22Rv1 (cell line): ENCODE measurements around the gene IFNA5.

Source experiments
- ZFX ChIP-seq: fragments of 450-650 bp; IDR thresholded peaks from 2 replicates; pipeline ENCODE4 v1.6.1; 2017; ENCODE audit warnings: antibody characterized with exemption, borderline replicate concordance
- TF ChIP-seq, protein P1 (sequence below): fragments of 450-650 bp; IDR thresholded peaks from 2 replicates; pipeline ENCODE4 v1.5.1; 2017; ENCODE audit warnings: mild to moderate bottlenecking

DNA sequence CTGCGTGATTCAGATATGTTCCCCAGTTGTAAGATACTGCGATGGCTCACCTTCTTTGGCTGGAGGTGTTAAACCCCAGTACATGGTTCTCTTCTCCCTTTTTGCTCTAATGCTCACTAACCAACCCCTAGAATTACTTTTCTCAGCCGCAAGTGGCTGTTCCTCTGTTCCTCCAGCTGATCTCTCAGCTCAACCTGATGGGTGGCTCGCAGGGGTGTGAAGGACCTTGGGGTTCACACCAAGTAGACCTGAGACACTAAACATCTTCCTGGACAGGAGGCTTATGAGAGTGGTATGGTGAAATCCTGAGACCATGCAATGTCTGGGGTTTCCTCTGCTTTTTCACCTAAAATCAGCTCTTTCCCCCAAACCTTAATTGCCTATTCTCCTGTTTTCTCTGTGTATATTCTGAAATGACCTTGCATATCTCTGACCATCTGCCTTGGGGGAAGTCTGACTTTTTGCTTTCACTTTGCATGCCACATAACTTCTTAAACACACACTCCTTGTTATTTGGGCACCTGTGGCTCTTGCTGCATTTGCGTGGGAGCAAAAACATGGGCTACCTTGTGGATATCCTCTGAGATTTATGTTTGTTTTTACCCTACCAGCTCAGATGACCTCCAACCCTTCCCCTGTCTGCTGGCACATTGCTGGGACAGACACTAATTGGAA, 49.4 kb downstream of the IFNA5 start:
- TF ChIP-seq ZFX = no peak
- TF ChIP-seq, protein P1, sequence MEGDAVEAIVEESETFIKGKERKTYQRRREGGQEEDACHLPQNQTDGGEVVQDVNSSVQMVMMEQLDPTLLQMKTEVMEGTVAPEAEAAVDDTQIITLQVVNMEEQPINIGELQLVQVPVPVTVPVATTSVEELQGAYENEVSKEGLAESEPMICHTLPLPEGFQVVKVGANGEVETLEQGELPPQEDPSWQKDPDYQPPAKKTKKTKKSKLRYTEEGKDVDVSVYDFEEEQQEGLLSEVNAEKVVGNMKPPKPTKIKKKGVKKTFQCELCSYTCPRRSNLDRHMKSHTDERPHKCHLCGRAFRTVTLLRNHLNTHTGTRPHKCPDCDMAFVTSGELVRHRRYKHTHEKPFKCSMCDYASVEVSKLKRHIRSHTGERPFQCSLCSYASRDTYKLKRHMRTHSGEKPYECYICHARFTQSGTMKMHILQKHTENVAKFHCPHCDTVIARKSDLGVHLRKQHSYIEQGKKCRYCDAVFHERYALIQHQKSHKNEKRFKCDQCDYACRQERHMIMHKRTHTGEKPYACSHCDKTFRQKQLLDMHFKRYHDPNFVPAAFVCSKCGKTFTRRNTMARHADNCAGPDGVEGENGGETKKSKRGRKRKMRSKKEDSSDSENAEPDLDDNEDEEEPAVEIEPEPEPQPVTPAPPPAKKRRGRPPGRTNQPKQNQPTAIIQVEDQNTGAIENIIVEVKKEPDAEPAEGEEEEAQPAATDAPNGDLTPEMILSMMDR = no peak
